Panc1 (cell line): ENCODE results near the gene WIPF2. TPM values are rescaled to one million over a fixed set of nuclear protein-coding genes. Genes with fewer than 3 reads are reported as not detected.
A peak's percentile ranks its signal among the peaks of the same experiment; 100 is the strongest.

Source experiments
- ATAC-seq: fragments of 200-7000 bp; cut with Tn5 transposase; 2 replicates; pipeline ENCODE4 v1.9.1; 2020; ENCODE audit warnings: mild to moderate bottlenecking, moderate library complexity
- BruUV-seq: library from RNA; stranded (reverse); fragments of 400-500 nt; replicated peaks from 2 replicates; lab custom pipeline; 2021; lab: Mats Ljungman, UMichigan
- CTCF ChIA-PET: fragments of 300-600 bp; sonication (Branson Sonifier 250); formaldehyde crosslinking; loops from one replicate; lab custom pipeline; 2022; ENCODE audit warnings: antibody characterized with exemption; lab: Charles Lee
- POLR2A ChIA-PET: fragments of 300-600 bp; sonication (Branson Sonifier 250); formaldehyde crosslinking; loops from one replicate; lab custom pipeline; 2022; ENCODE audit warnings: antibody characterized with exemption; lab: Charles Lee
- DNase-seq: peaks from one replicate; pipeline ENCODE4 v3.0.0-alpha.2; 2010; ENCODE audit warnings: low read depth, low spot score
- H3K27ac ChIP-seq: 2 replicates; pipeline ENCODE4 v1.5.1; 2011; ENCODE audit warnings: mild to moderate bottlenecking, low read length, inconsistent platforms
- H3K27me3 ChIP-seq: fragments of 200-500 bp; sonication (Bioruptor generic); 2 replicates; pipeline ENCODE4 v1.6.0; 2014; ENCODE audit warnings: low read length, inconsistent platforms; ENCODE audit not compliant: control insufficient read depth, insufficient read depth
- H3K36me3 ChIP-seq: fragments of 200-500 bp; sonication (Bioruptor generic); 2 replicates; pipeline ENCODE4 v1.5.1; 2014; ENCODE audit warnings: inconsistent platforms, mild to moderate bottlenecking, low read length, moderate library complexity; ENCODE audit not compliant: control insufficient read depth, insufficient read depth
- H3K4me1 ChIP-seq: 2 replicates; pipeline ENCODE4 v1.5.1; 2011; ENCODE audit warnings: inconsistent platforms, mild to moderate bottlenecking, low read length, moderate library complexity; ENCODE audit not compliant: control insufficient read depth, insufficient read depth
- H3K4me3 ChIP-seq, 2 experiments: 2 replicates each; pipeline ENCODE4 v1.5.1; 2011 to 2012; ENCODE audit warnings: low read depth in 2 of 2, low read length in 2 of 2, mild to moderate bottlenecking in 2 of 2, inconsistent platforms in 1 of 2, moderate library complexity in 1 of 2
- H3K9me3 ChIP-seq: fragments of 200-500 bp; sonication (Bioruptor generic); 2 replicates; pipeline ENCODE4 v1.5.1; 2014; ENCODE audit warnings: low read depth, mild to moderate bottlenecking, inconsistent platforms, low read length, moderate library complexity; ENCODE audit not compliant: control insufficient read depth, insufficient read depth
- POLR2AphosphoS5 ChIP-seq: IDR thresholded peaks from 2 replicates; pipeline ENCODE4 v1.6.1; 2012; ENCODE audit warnings: mild to moderate bottlenecking, low read depth, low read length, moderate library complexity
- SIN3A ChIP-seq: IDR thresholded peaks from 2 replicates; pipeline ENCODE4 v1.6.1; 2012; ENCODE audit warnings: low read depth, mild to moderate bottlenecking, low read length, moderate library complexity, borderline replicate concordance; ENCODE audit not compliant: insufficient read depth
- TCF7L2 ChIP-seq: IDR thresholded peaks from 2 replicates; pipeline ENCODE4 v1.6.1; 2011; ENCODE audit warnings: mild to moderate bottlenecking, low read depth, low read length, inconsistent platforms
- in situ Hi-C: cut with HindIII; loops from 2 replicates; pipeline ENCODE4 v1.10.0; 2016; ENCODE audit warnings: low sequenced_read_pairs, low pct_unique_long_range_greater_than_20kb
- intact Hi-C: fragments of 100-400 bp; cut with micrococcal nuclease; formaldehyde crosslinking; loops from one replicate; pipeline ENCODE4 v1.10.0; 2022; ENCODE audit not compliant: unreplicated experiment
- total RNA-seq: library from RNA; stranded (reverse); gene quantifications from one replicate; pipeline ENCODE4 v1.2.1, GENCODE V29; 2021; ENCODE audit not compliant: unreplicated experiment
- TF ChIP-seq, protein P1 (sequence below): fragments of 450-650 bp; IDR thresholded peaks from 2 replicates; pipeline ENCODE4 v1.5.1; 2017; ENCODE audit warnings: mild to moderate bottlenecking
- TF ChIP-seq, protein P2 (sequence below), 2 experiments: IDR thresholded peaks; 2 replicates each; pipeline ENCODE4 v1.6.1; 2011 to 2012; ENCODE audit warnings: low read depth in 2 of 2, control low read depth in 1 of 2, low read length in 1 of 2, mild to moderate bottlenecking in 1 of 2, moderate library complexity in 1 of 2; ENCODE audit not compliant: insufficient read depth in 1 of 2

The WIPF2 gene
- total RNA-seq, 1 experiment from 2014 or later: 45.9 TPM

DNA sequence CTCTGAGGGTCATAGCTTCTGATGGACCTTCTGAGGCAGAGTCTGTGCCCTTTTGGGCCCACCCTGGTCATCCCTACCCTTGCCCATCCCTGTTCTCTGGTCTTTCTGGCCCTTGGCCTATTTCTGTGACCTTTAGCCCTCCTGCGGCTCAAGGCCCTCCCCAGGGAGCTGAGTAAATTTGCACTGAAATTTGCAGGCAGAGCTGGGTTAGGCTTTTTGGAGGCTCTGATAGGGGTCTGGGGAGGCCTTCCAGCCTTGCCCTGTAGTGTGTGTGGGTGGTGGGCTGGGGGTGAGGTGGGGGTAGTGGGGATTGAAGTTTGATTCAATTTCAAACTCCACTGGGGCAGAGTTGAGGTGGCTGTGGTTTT is 107.7 kb downstream of the WIPF2 start:
- no peak for TF ChIP-seq SIN3A
- TF ChIP-seq TCF7L2: no peak
- no peak for TF ChIP-seq POLR2AphosphoS5
- TF ChIP-seq, protein P1, sequence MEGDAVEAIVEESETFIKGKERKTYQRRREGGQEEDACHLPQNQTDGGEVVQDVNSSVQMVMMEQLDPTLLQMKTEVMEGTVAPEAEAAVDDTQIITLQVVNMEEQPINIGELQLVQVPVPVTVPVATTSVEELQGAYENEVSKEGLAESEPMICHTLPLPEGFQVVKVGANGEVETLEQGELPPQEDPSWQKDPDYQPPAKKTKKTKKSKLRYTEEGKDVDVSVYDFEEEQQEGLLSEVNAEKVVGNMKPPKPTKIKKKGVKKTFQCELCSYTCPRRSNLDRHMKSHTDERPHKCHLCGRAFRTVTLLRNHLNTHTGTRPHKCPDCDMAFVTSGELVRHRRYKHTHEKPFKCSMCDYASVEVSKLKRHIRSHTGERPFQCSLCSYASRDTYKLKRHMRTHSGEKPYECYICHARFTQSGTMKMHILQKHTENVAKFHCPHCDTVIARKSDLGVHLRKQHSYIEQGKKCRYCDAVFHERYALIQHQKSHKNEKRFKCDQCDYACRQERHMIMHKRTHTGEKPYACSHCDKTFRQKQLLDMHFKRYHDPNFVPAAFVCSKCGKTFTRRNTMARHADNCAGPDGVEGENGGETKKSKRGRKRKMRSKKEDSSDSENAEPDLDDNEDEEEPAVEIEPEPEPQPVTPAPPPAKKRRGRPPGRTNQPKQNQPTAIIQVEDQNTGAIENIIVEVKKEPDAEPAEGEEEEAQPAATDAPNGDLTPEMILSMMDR: no peak
- TF ChIP-seq, protein P2, sequence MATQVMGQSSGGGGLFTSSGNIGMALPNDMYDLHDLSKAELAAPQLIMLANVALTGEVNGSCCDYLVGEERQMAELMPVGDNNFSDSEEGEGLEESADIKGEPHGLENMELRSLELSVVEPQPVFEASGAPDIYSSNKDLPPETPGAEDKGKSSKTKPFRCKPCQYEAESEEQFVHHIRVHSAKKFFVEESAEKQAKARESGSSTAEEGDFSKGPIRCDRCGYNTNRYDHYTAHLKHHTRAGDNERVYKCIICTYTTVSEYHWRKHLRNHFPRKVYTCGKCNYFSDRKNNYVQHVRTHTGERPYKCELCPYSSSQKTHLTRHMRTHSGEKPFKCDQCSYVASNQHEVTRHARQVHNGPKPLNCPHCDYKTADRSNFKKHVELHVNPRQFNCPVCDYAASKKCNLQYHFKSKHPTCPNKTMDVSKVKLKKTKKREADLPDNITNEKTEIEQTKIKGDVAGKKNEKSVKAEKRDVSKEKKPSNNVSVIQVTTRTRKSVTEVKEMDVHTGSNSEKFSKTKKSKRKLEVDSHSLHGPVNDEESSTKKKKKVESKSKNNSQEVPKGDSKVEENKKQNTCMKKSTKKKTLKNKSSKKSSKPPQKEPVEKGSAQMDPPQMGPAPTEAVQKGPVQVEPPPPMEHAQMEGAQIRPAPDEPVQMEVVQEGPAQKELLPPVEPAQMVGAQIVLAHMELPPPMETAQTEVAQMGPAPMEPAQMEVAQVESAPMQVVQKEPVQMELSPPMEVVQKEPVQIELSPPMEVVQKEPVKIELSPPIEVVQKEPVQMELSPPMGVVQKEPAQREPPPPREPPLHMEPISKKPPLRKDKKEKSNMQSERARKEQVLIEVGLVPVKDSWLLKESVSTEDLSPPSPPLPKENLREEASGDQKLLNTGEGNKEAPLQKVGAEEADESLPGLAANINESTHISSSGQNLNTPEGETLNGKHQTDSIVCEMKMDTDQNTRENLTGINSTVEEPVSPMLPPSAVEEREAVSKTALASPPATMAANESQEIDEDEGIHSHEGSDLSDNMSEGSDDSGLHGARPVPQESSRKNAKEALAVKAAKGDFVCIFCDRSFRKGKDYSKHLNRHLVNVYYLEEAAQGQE (IDR thresholded peaks at IDR 0.05; ENCODE audit: insufficient read depth in 1 of 2, low read depth in 2 of 2, low read length in 1 of 2): no peak
- H3K27ac ChIP-seq: peak overlapping the region; percentile 69
- DNase-seq (no peak), ATAC-seq (no peak)
- H3K36me3 ChIP-seq: no peaks in the 10 kb centered on the region
- no peaks in the 10 kb centered on the region for H3K9me3 ChIP-seq
- no peaks in the 10 kb centered on the region for H3K27me3 ChIP-seq
- in situ Hi-C loops: no loop called here
- POLR2A ChIA-PET: interaction anchor here (0.7 kb wide), 1 partner anchor 12 kb away, joined by 11 read pairs; no protein-coding TSS in a partner anchor
- no TSS peak for BruUV-seq
- H3K4me3 ChIP-seq: peak overlapping the region in 1 of 2 experiments; percentile 15; a peak in 2 of 4 replicates
- peaks cover 86% of the 10 kb centered on the region for H3K4me1 ChIP-seq
- CTCF ChIA-PET: interaction anchor here (0.6 kb wide), 1 partner anchor 10 kb away, joined by 3 read pairs; no protein-coding TSS in a partner anchor
- intact Hi-C loops: no loop called here

DNA sequence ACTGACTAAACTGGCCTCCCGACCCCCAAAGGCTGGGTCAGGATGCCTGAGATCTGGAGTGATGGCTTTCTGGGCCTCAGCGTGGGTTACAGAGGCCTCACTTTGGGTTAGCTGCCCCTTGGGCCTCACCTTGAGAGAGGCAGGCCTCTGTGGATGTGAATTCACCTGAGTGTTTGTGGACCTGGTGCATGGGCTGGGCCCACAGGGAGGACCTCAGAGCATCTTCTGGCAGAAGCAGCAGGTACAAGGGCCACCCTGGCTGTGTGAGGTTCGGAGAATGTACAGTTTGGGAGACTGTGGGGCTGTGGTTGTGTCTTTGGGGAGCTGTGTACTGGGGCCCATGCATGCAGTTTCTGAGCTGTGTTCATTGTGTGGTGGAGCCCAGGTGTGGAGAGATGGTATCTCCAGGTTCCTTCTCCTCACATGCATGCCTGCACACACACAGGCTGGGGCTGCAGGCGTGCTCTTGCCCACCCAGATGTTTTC is 108.2 kb downstream of the WIPF2 start:
- ChIA-PET POLR2A (interaction anchor here (0.7 kb wide), 1 partner anchor 11 kb away, joined by 11 read pairs; no protein-coding TSS in a partner anchor), CTCF (no interaction called here)
- in situ Hi-C loops: no loop called here
- Histone ChIP-seq H3K27ac (peak overlapping the region; percentile 31; the same call in 1 of the 2 replicates), H3K27me3 (no peaks in the 10 kb centered on the region), H3K4me3 (no peak overlapping the region), H3K36me3 (no peaks in the 10 kb centered on the region), H3K9me3 (no peaks in the 10 kb centered on the region), H3K4me1 (peaks cover 86% of the 10 kb centered on the region)
- ATAC-seq: no peak
- TF ChIP-seq TCF7L2 (no peak), POLR2AphosphoS5 (no peak), SIN3A (no peak)
- TF ChIP-seq, protein P1: no peak
- TF ChIP-seq, protein P2 (IDR thresholded peaks at IDR 0.05; ENCODE audit: insufficient read depth in 1 of 2, low read depth in 2 of 2, low read length in 1 of 2): no peak
- no peak for DNase-seq
- BruUV-seq: no TSS peak
- intact Hi-C loops: no loop called here
